ENCODE results near the gene SAMMSON. TPM values are rescaled to one million over a fixed set of nuclear protein-coding genes. Genes with fewer than 3 reads are reported as not detected.
A peak's percentile ranks its signal among the peaks of the same experiment; 100 is the strongest.

Gene SAMMSON
- polyA plus RNA-seq, 1 experiment: not detected

- H3K4me3 ChIP-seq (ENCODE audit: low read depth, low read length): no peak overlapping the region
- no peaks in the 10 kb centered on the region for H3K27me3 ChIP-seq (ENCODE audit: control insufficient read depth, insufficient read depth, low read length)
- TF ChIP-seq, protein P1, sequence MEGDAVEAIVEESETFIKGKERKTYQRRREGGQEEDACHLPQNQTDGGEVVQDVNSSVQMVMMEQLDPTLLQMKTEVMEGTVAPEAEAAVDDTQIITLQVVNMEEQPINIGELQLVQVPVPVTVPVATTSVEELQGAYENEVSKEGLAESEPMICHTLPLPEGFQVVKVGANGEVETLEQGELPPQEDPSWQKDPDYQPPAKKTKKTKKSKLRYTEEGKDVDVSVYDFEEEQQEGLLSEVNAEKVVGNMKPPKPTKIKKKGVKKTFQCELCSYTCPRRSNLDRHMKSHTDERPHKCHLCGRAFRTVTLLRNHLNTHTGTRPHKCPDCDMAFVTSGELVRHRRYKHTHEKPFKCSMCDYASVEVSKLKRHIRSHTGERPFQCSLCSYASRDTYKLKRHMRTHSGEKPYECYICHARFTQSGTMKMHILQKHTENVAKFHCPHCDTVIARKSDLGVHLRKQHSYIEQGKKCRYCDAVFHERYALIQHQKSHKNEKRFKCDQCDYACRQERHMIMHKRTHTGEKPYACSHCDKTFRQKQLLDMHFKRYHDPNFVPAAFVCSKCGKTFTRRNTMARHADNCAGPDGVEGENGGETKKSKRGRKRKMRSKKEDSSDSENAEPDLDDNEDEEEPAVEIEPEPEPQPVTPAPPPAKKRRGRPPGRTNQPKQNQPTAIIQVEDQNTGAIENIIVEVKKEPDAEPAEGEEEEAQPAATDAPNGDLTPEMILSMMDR (IDR thresholded peaks at IDR 0.05; ENCODE audit: insufficient read depth, low read depth, low read length): peak; percentile 62
- CTCF ChIA-PET: interaction anchor here (0.9 to 1.5 kb wide), 4 partner anchors 8 to 14 kb away, joined by 3 to 6 read pairs (median 4); no protein-coding TSS in a partner anchor
- H3K36me3 ChIP-seq (ENCODE audit: control insufficient read depth, insufficient read depth, low read length): no peaks in the 10 kb centered on the region
- POLR2A ChIA-PET: no interaction called here
- no peak for DNase-seq (ENCODE audit: low read depth)
Measured at GRCh38 chr3:70108072-70108471, 108.5 kb downstream of the SAMMSON start.

- Histone ChIP-seq H3K27me3 (ENCODE audit: control insufficient read depth, insufficient read depth, low read length) (no peaks in the 10 kb centered on the region), H3K4me3 (ENCODE audit: low read depth, low read length) (no peak overlapping the region), H3K36me3 (ENCODE audit: control insufficient read depth, insufficient read depth, low read length) (no peaks in the 10 kb centered on the region)
- POLR2A ChIA-PET: no interaction called here
- CTCF ChIA-PET: interaction anchor here (0.9 to 1.5 kb wide), 5 partner anchors 8 to 19 kb away, joined by 3 to 6 read pairs (median 4); no protein-coding TSS in a partner anchor
- no peak for DNase-seq (ENCODE audit: low read depth)
- TF ChIP-seq, protein P1 (IDR thresholded peaks at IDR 0.05; ENCODE audit: insufficient read depth, low read depth, low read length): no peak
Measured at GRCh38 chr3:70108546-70108945, 109.0 kb downstream of the SAMMSON start.

DNA sequence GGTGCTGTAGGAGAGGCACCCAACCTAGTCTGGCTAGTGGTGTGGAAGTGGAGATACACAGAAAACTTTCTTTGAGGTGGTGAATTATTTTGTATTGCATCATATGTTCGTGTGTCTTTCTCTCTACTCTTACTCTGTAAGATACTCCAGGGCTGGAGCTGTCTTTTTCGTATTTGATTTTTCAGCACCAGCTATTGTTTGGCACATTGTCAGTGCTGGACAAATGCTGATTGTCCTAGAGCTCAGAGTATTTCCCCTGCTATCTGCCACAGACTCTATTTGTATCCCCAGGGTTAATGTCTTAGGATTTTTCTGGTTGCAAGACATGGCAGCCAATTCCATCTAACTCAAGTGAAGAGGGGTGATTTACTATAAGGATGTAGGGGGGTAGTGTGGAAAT, 110.5 kb downstream of the SAMMSON start:
- CTCF ChIA-PET: interaction anchor here (1.8 kb wide), 1 partner anchor 11 kb away, joined by 9 read pairs; no protein-coding TSS in a partner anchor
- POLR2A ChIA-PET: no interaction called here
- Histone ChIP-seq H3K27me3 (ENCODE audit: control insufficient read depth, insufficient read depth, low read length) (no peaks in the 10 kb centered on the region), H3K36me3 (ENCODE audit: control insufficient read depth, insufficient read depth, low read length) (no peaks in the 10 kb centered on the region), H3K4me3 (ENCODE audit: low read depth, low read length) (no peak overlapping the region)
- no peak for DNase-seq (ENCODE audit: low read depth)
- TF ChIP-seq, protein P1 (IDR thresholded peaks at IDR 0.05; ENCODE audit: insufficient read depth, low read depth, low read length): no peak

GRCh38 chr3:70111411-70111810, 111.9 kb downstream of the SAMMSON start:
- DNase-seq (ENCODE audit: low read depth): no peak
- no peaks in the 10 kb centered on the region for H3K36me3 ChIP-seq (ENCODE audit: control insufficient read depth, insufficient read depth, low read length)
- no peak overlapping the region for H3K4me3 ChIP-seq (ENCODE audit: low read depth, low read length)
- TF ChIP-seq, protein P1 (IDR thresholded peaks at IDR 0.05; ENCODE audit: insufficient read depth, low read depth, low read length): no peak
- CTCF ChIA-PET: no interaction called here
- no peaks in the 10 kb centered on the region for H3K27me3 ChIP-seq (ENCODE audit: control insufficient read depth, insufficient read depth, low read length)
- POLR2A ChIA-PET: no interaction called here

DNA sequence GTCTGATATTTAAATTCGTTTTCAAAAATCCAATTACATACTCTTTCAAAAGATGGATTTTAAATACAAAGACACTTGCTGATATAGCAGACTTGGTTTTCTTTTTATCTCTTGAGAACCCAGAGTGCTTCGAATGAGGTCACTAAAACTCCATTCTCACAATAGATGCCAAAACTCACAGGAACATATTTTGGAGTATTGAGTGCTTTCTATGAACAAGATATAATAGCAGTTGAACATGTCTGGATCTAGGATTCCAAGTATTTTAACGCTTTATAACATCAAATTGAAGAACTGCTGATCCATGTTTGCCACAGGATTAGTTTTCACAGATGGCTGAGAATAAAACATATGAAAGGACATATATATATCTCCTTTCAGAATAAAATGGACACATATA, 113.2 kb downstream of the SAMMSON start:
- TF ChIP-seq, protein P1 (IDR thresholded peaks at IDR 0.05; ENCODE audit: insufficient read depth, low read depth, low read length): no peak
- Histone ChIP-seq H3K27me3 (ENCODE audit: control insufficient read depth, insufficient read depth, low read length) (no peaks in the 10 kb centered on the region), H3K4me3 (ENCODE audit: low read depth, low read length) (no peak overlapping the region), H3K36me3 (ENCODE audit: control insufficient read depth, insufficient read depth, low read length) (no peaks in the 10 kb centered on the region)
- ChIA-PET POLR2A (no interaction called here), CTCF (no interaction called here)
- no peak for DNase-seq (ENCODE audit: low read depth)
